HG02852 (cell line): ENCODE measurements around the gene ROBO2.

Experiments used
- ATAC-seq: cut with Tn5 transposase; IDR thresholded peaks from one replicate; pipeline ENCODE4 v1.9.1; 2021; ENCODE audit warnings: mild to moderate bottlenecking, moderate library complexity; ENCODE audit not compliant: unreplicated experiment

The ROBO2 gene

DNA sequence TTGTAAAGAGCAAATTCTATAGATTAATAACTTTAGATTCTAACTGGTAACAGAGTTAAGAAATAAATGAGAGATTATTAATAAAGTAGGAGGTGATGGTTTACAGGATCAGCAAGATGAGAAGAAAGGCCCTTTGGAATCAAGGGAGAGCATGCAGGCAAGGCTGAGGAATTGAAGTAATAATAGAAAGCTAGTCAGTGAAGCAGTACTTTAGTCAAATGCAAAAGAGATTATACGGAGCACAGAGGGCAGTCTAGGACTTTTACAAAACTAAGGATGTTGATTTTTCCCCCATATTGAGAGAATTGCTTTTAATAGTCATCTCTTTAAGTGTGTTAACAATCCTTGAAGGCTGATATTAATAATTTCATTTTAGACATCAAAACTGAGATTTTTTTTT lies 146.4 kb downstream of the ROBO2 start:
- ATAC-seq: no peak

- no peak for ATAC-seq
Observed at GRCh38 chr3:77186728-77187127, 146.8 kb downstream of the ROBO2 start.

DNA sequence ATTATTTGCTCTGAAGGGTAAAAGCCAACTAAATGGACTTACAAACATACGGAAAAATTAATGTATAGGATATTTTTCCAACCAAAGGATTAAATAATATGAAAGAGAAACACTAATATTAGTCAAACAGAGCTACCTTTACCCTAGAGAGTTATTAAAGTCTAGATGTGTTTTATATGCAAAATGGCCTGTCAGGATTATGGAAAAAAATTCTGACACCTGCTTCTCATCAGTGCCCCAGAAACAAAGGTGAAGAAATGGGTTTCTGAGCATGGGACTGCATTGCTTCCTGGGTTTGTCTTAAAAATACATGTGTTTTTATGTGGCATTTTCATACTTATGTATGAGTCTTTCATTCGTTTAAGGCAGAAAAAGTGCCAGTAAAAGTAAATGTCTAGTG lies 148.3 kb downstream of the ROBO2 start:
- no peak for ATAC-seq

GRCh38 chr3:77189258-77189657 lies 149.4 kb downstream of the ROBO2 start:
- ATAC-seq: no peak

- ATAC-seq: no peak
Observed at GRCh38 chr3:77189684-77190083, 149.8 kb downstream of the ROBO2 start.

- ATAC-seq: no peak
Observed at GRCh38 chr3:77190374-77190773, 150.5 kb downstream of the ROBO2 start.

GRCh38 chr3:77191014-77191413 lies 151.1 kb downstream of the ROBO2 start:
- no peak for ATAC-seq

GRCh38 chr3:77191640-77192039 lies 151.7 kb downstream of the ROBO2 start:
- ATAC-seq: no peak

DNA sequence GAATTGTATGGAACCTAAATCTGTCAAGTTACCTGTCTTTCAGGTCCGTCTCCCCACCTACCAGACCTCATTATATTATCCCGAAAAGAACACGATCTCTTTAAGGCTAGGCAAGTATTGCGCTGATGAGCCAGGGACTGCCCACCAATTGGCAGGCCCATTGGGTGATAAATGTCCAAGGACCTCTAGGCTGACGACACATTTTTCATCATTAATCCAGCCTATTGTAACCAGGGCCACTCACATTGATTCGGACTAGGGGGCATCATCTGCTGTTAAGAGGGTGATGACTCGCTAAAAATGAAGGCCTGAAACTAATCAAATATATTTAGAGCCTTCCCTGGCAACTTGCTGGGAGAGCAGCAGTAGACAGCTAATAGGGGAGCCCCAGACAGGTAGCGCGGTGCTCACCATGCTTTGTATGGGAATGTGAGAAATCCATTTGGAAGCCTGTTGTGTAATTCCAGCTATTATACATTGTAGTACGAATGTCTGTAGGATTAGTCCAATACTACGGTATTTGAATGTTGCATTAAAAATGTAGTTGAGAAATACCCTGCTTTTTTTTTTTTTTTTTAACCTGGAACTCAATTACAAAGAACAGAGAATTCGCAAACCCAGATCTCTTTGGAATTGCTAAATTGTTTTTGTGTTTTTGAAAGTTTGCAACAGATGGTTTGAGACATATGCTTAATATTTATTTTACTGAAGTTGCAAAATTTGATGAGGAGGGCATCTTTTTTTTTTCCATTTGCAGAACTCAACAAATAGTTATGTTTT lies 156.1 kb downstream of the ROBO2 start:
- ATAC-seq: no peak

GRCh38 chr3:77197408-77197807 lies 157.5 kb downstream of the ROBO2 start:
- ATAC-seq: no peak

- no peak for ATAC-seq
Observed at GRCh38 chr3:77203851-77204250, 164.0 kb downstream of the ROBO2 start.

- no peak for ATAC-seq
Observed at GRCh38 chr3:77204788-77205187, 164.9 kb downstream of the ROBO2 start.

- no peak for ATAC-seq
Observed at GRCh38 chr3:77207753-77208152, 167.9 kb downstream of the ROBO2 start.

DNA sequence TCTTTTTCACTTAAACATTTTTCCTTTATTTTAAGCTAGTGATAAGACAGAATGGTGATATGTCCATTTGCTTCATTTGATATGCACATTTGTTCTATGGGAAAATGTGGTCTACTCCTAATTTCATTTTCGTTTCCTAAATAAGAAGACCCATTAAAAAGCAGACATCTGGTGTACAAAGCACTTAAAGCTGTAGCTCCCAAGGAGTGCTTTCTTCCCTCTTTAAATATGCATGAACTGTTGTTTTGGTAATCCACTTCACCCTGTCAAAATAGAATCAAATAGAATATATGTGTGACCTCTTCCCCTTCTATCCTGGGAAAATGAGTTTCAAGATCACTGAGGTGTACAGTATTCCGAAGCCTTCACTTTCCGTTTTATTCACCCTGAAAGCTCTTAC lies 182.8 kb downstream of the ROBO2 start:
- no peak for ATAC-seq

GRCh38 chr3:77227567-77227966 lies 187.7 kb downstream of the ROBO2 start:
- no peak for ATAC-seq

DNA sequence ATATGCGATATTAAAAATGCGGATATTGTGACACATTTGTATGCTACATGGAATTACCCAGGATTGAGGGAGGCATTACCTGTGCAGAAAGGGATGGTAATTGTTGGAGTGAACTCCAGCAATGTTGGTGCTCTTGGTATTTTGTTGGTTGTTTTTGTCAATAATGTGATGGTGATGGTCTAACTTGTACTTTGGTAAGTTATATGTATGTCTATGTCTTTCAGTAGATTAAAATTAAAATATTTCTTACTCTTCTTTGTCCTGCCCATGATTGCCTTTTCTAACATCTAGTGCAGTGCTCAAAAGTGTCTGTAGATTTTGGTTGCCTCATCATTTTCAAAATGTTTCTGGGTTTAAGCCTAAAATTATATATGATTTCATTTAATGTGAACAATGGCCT lies 192.7 kb downstream of the ROBO2 start:
- no peak for ATAC-seq

DNA sequence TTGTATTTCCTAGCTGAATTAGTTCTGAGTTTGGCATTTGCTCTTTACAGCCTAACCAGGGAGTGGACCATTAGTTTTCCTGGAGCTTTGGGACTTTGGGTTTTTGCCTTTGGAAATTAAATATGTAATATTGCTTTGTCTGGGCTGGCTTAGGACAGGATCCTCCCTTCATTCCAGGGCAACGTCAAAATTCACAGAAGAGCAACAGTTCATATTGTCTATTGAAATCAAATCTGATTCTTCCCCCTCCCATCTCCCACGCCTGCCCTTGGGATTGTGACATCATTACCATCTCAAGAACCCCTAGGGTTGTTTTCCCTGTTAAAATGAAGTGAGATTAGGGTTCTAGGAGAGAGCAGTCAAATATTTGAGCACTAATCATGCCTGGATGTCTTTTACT lies 194.1 kb downstream of the ROBO2 start:
- no peak for ATAC-seq

DNA sequence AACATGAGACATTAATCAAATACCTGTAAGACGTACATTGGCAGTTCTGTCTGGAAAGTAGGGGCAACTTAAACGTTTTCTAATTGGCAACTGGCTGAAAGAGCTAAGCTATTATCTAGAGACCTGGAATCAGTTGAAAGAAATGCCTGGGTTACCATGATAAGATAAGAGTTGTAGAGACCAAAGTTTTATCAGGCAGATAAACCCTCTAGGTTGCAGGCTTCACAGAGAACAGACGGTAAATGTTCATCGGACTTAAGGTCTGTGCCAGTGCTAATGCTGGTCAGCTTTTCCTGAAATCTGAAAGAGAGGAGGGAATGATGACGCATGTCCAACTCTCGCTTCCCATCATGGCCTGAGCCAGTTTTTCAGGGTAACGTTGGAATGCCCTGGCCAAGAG lies 196.2 kb downstream of the ROBO2 start:
- no peak for ATAC-seq

DNA sequence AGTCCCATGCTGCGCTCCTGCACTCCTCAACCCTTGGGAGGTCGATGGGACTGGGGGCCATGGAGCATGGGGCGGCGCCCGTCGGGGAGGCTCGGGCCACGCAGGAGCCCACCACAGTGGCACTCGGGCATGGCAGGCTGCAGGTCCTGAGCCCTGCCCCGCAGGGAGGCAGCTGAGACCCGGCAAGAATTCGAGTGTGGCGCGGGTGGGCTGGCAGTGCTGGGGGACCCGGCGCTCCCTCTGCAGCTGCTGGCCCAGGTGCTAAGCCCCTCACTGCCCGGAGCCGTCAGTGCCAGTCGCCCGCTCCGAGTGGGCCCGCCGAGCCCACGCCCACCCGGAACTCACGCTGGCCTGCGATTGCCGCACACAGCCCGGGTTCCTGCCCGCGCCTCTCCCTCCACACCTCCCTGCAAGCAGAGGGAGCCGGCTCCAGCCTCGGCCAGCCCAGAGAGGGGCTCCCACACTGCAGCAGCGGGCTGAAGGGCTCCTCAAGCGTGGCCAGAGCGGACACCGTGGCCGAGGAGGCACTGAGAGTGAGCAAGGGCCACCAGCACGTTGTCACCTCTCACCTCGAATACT lies 200.3 kb downstream of the ROBO2 start:
- no peak for ATAC-seq

- ATAC-seq: no peak
Observed at GRCh38 chr3:77242371-77242770, 202.5 kb downstream of the ROBO2 start.

DNA sequence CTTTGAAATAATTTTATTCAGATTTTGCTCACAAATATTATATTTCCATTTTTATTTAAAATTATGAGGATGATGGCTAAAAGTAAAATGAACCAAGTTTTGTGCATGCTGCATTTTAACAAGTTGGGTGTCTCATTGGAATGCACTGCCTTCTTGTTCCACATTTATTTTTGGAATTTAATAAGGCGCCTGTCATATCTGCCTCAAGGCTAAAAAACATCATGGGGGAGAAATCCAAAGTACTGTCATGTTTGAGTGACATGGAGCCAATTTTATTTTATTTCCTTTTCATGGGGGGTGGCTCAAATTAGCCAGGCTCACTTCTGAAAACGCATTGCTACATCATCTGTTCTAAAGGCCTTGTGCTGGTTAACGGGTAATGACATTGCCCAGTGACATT lies 205.1 kb downstream of the ROBO2 start:
- no peak for ATAC-seq

- no peak for ATAC-seq
Observed at GRCh38 chr3:77247061-77247460, 207.2 kb downstream of the ROBO2 start.

DNA sequence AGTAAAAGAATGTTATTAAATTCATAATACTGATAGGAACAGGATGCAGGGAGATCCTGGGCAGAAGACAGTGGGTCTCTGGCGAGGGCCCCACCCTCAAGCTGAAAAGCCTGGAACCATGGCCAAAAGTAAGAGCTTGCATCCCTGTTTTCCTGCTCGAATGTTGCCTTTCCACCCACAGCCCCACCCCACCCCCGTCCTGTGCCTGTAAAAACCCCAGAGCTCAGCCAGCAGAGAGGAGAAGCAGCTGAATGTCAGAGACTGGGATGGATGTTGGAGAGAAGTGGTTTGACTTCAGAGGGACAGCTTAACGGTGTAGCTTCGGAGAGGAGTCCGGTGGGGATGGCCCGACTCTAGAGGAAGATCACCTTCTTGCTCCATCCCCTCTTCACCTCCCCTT lies 207.9 kb downstream of the ROBO2 start:
- no peak for ATAC-seq
